ENCODE measurements around the gene OXTR. TPM values are rescaled to one million over a fixed set of nuclear protein-coding genes. Genes with fewer than 3 reads are reported as not detected.

OXTR gene
- total and polyA plus RNA-seq, 2 experiments from 2014 or later, result 5.5 to 9.3 TPM

- TF ChIP-seq ETS1 (IDR thresholded peaks at IDR 0.05) (no peak), REST (IDR thresholded peaks at IDR 0.05; ENCODE audit: unreplicated experiment) (no peak), JUNB (IDR thresholded peaks at IDR 0.05; ENCODE audit: unreplicated experiment) (no peak), POLR2AphosphoS5 (IDR thresholded peaks at IDR 0.05; ENCODE audit: low read depth) (no peak), CTCF (conservative IDR thresholded peaks at IDR 0.05; ENCODE audit: low read depth in 2 of 2) (no peak), CREB1 (CRISPR knock-in tag; IDR thresholded peaks at IDR 0.05; ENCODE audit: low read depth) (no peak)
Observed at GRCh38 chr3:8805774-8806173, 36.4 kb upstream of the OXTR start (continued).

DNA sequence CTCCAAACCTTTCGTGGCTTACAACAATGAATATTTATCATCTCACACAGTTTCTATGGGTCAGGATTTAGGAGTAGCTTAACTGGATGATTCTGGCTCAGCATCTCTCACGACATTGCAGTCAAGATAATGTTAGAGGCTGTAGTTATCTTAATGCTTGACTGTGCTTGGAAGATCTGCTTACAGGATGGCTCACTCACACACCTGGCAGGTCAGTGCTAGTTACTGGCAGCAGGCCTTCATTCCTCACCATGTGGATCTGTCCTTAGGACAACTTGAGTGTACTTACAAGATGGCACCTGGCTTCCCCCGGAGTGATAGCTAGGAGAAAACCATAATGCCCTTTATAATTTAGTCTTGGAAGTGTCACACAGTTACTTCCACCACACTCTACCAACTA is 32.8 kb upstream of the OXTR start:
- Histone ChIP-seq H2AFZ (no peak overlapping the region), H3K4me2 (no peak overlapping the region), H3K4me3 (no peak overlapping the region), H4K20me1 (replicated peaks; ENCODE audit: insufficient read depth) (no peaks in the 10 kb centered on the region), H3K27me3 (ENCODE audit: insufficient read depth) (no peaks in the 10 kb centered on the region), H3K27ac (ENCODE audit: low read depth) (no peak overlapping the region), H3K9me2 (ENCODE audit: insufficient read depth) (no peaks in the 10 kb centered on the region), H3K36me3 (ENCODE audit: insufficient read depth) (peaks cover 4% of the 10 kb centered on the region; the same call in 1 of the 2 replicates), H3K4me1 (ENCODE audit: insufficient read depth) (no peaks in the 10 kb centered on the region), H3K79me2 (replicated peaks; ENCODE audit: insufficient read depth) (no peaks in the 10 kb centered on the region), H3F3A (replicated peaks; ENCODE audit: low read depth) (no peaks in the 10 kb centered on the region)
- H3K27ac Mint-ChIP-seq, result no peak overlapping the region
- no peaks in the 10 kb centered on the region for H3K36me3 Mint-ChIP-seq (ENCODE audit: low read depth)
- H3K9me3 Mint-ChIP-seq, result peaks cover 7% of the 10 kb centered on the region
- H3K4me1 Mint-ChIP-seq, result no peaks in the 10 kb centered on the region
- ATAC-seq (no peak), DNase-seq (ENCODE audit: low spot score) (no peak)
- TF ChIP-seq EZH2phosphoT487 (IDR thresholded peaks at IDR 0.05; ENCODE audit: unreplicated experiment) (no peak), POLR2AphosphoS5 (IDR thresholded peaks at IDR 0.05; ENCODE audit: low read depth) (no peak), CTCF (conservative IDR thresholded peaks at IDR 0.05; ENCODE audit: low read depth in 2 of 2) (no peak), ZNF331 (CRISPR knock-in tag; IDR thresholded peaks at IDR 0.05; ENCODE audit: low read depth) (no peak), NANOG (IDR thresholded peaks at IDR 0.05; ENCODE audit: borderline replicate concordance) (no peak), REST (IDR thresholded peaks at IDR 0.05; ENCODE audit: unreplicated experiment) (no peak)
- H3K27me3 Mint-ChIP-seq (ENCODE audit: insufficient read depth, low read depth, poor library complexity), result peaks cover 1% of the 10 kb centered on the region
- H3K4me3 Mint-ChIP-seq, result no peak overlapping the region
